ENCODE measurements around the gene HOXA11. TPM values are rescaled to one million over a fixed set of nuclear protein-coding genes. Genes with fewer than 3 reads are reported as not detected.

Gene HOXA11
- polyA plus RNA-seq, 1 of the 3 experiments (the other 2 are of a cell fraction) = not detected

DNA sequence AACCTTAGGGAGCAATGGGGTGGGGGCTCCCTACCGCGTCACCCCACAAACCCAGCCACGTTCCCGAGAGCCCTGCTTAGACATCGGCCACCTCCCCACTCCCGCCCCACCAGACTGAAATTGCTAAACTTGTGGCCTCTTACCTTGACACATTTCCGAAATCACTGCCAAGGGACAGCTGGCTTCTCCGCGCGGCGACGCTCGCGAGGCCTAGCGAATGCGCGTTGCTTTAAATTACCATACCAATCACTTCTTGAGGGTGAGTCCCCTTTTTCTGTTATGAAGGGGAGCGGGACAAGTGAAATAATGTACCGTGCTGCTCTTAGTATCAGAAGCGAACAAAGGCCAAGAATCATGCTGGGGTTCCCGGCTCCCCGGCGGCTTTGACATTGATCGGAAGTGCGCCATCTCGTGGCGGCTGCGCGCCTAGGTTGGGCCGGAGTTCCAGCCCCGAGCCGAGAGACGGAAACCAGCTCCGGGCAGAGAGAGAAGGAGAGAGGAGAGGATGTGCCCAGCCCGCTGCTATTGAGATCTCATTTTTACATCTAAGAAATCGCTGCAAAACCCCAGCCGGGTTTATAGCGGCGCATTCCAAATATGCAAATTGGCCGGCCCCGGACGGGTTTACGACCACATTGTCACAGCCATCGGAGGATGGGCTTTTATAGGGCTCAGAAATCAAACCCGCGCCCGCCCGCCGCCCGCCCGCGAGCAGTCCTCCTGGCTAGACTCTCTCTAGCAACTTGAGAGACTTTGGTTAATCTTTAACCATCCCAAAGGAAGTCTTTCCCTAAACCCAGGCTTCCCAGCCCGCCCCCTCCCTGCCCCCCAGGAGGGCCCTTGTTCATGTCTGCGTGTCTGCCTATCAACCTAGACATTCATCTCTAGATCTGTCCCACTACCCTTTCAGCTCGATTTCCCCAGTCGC lies 5.3 kb downstream of the HOXA11 start:
- Histone ChIP-seq H3K9ac (no peak overlapping the region), H3K4me1 (ENCODE audit: control insufficient read depth in 1 of 2, insufficient read depth in 2 of 2, low read depth in 1 of 2, low read length in 1 of 2) (peaks cover 4 to 10% of the 10 kb centered on the region in 2 experiments; a peak in 1 of 4 replicates), H3K9me2 (no peaks in the 10 kb centered on the region), H3F3A (replicated peaks; ENCODE audit: insufficient read depth) (no peaks in the 10 kb centered on the region), H3K27ac (ENCODE audit: low read depth in 2 of 2, low read length in 1 of 2) (no peak overlapping the region), H3K79me2 (ENCODE audit: insufficient read depth) (no peaks in the 10 kb centered on the region), H3K27me3 (ENCODE audit: insufficient read depth) (peaks cover 97% of the 10 kb centered on the region), H3K4me3 (ENCODE audit: low read depth in 2 of 2, low read length in 1 of 2) (peak overlapping the region; percentile 5 to 36; a peak in 2 of 4 replicates), H3K36me3 (replicated peaks in 1 of 2; ENCODE audit: control insufficient read depth in 1 of 2, insufficient read depth in 2 of 2, low read length in 1 of 2) (no peaks in the 10 kb centered on the region), H3K9me3 (no peaks in the 10 kb centered on the region), H4K20me1 (ENCODE audit: insufficient read depth) (no peaks in the 10 kb centered on the region), H3K4me2 (peak overlapping the region; percentile 56), H2AFZ (ENCODE audit: low read depth) (no peak overlapping the region)
- peak; percentile 93 for DNase-seq
- WGBS (ENCODE audit: low lambda C conversion rate) = 10% methylated on average over 48 of the region's 56 CpGs
- ChIA-PET POLR2A (interaction anchor here (0.7 kb wide), 1 partner anchor 753 kb away, joined by 3 read pairs; no protein-coding TSS in a partner anchor), CTCF (interaction anchor here (0.6 to 12.3 kb wide), 72 partner anchors 10 to 1325 kb away, joined by 3 to 205 read pairs (median 3); partner anchors contain the start of genes EVX1, HOXA11, HOXA13 and HOXA3)
- no peak for TF ChIP-seq SIN3A (IDR thresholded peaks at IDR 0.05; ENCODE audit: borderline replicate concordance, low read depth, low read length)
- no peak for TF ChIP-seq MXI1 (IDR thresholded peaks at IDR 0.05; ENCODE audit: low read depth, low read length)
- no peak for TF ChIP-seq IRF3 (IDR thresholded peaks at IDR 0.05; ENCODE audit: low read depth, low read length)
- no peak for TF ChIP-seq GABPA (IDR thresholded peaks at IDR 0.05; ENCODE audit: low read depth)
- TF ChIP-seq, protein P1, sequence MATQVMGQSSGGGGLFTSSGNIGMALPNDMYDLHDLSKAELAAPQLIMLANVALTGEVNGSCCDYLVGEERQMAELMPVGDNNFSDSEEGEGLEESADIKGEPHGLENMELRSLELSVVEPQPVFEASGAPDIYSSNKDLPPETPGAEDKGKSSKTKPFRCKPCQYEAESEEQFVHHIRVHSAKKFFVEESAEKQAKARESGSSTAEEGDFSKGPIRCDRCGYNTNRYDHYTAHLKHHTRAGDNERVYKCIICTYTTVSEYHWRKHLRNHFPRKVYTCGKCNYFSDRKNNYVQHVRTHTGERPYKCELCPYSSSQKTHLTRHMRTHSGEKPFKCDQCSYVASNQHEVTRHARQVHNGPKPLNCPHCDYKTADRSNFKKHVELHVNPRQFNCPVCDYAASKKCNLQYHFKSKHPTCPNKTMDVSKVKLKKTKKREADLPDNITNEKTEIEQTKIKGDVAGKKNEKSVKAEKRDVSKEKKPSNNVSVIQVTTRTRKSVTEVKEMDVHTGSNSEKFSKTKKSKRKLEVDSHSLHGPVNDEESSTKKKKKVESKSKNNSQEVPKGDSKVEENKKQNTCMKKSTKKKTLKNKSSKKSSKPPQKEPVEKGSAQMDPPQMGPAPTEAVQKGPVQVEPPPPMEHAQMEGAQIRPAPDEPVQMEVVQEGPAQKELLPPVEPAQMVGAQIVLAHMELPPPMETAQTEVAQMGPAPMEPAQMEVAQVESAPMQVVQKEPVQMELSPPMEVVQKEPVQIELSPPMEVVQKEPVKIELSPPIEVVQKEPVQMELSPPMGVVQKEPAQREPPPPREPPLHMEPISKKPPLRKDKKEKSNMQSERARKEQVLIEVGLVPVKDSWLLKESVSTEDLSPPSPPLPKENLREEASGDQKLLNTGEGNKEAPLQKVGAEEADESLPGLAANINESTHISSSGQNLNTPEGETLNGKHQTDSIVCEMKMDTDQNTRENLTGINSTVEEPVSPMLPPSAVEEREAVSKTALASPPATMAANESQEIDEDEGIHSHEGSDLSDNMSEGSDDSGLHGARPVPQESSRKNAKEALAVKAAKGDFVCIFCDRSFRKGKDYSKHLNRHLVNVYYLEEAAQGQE (IDR thresholded peaks at IDR 0.05; ENCODE audit: low read depth, low read length) = no peak
- TF ChIP-seq, protein P2, sequence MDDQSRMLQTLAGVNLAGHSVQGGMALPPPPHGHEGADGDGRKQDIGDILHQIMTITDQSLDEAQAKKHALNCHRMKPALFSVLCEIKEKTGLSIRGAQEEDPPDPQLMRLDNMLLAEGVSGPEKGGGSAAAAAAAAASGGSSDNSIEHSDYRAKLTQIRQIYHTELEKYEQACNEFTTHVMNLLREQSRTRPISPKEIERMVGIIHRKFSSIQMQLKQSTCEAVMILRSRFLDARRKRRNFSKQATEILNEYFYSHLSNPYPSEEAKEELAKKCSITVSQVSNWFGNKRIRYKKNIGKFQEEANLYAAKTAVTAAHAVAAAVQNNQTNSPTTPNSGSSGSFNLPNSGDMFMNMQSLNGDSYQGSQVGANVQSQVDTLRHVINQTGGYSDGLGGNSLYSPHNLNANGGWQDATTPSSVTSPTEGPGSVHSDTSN (IDR thresholded peaks at IDR 0.05) = no peak
- TF ChIP-seq CTCF (IDR thresholded peaks at IDR 0.05) = peak; percentile 100
- no peak for TF ChIP-seq YY1 (IDR thresholded peaks at IDR 0.05; ENCODE audit: low read depth)
- TF ChIP-seq RAD21 (IDR thresholded peaks at IDR 0.05; ENCODE audit: low read length) = no peak
- peak; percentile 91 for TF ChIP-seq EZH2phosphoT487 (IDR thresholded peaks at IDR 0.05; ENCODE audit: borderline replicate concordance, low read depth)
- TF ChIP-seq NFIC (IDR thresholded peaks at IDR 0.05; ENCODE audit: borderline replicate concordance) = no peak
- no peak for TF ChIP-seq MAX (IDR thresholded peaks at IDR 0.05; ENCODE audit: low read depth)
- TF ChIP-seq ZBTB33 (IDR thresholded peaks at IDR 0.05; ENCODE audit: borderline replicate concordance, low read depth) = no peak
- TF ChIP-seq JUND (IDR thresholded peaks at IDR 0.05) = no peak
- peak; percentile 37 for TF ChIP-seq SMC3 (IDR thresholded peaks at IDR 0.05; ENCODE audit: low read depth, low read length)
- TF ChIP-seq GATA2 (CRISPR knock-in tag; IDR thresholded peaks at IDR 0.05) = no peak
